Stimulated activated CD4-positive, alpha-beta T cell treated with anti-CD3 and anti-CD28 coated beads, Interleukin-4, amount 100 ng/mL, for 24 hours (primary cell): ENCODE data around the gene ABCC11.

ENCODE experiments used
- DNase-seq: peaks from one replicate; pipeline ENCODE4 v3.0.0-alpha.2; 2020

Gene ABCC11

DNA sequence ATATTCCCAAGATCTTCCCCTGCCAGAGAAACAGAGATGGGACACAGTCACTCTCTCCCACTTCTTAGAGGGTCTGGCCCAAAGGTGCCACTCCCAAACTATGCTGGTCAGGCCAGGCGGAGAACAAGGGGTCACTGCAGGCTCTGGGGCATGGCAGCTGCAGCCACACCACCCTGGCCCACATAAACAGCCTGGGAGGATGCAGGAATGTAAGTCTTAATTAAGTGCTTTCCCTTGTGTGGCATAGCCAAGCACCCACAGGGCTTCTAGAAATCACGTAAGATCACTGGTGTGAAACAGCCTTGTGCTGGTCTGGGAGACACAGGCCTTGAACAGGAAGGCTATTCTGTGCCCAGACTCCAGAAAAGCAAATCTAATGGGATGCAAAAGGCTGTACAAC, 123.1 kb downstream of the ABCC11 start:
- no peak for DNase-seq

GRCh38 chr16:48123104-48123788, 124.1 kb downstream of the ABCC11 start:
- DNase-seq, result peak; percentile 80

GRCh38 chr16:48121276-48121675, 126.1 kb downstream of the ABCC11 start:
- DNase-seq, result no peak

GRCh38 chr16:48118841-48119240, 128.5 kb downstream of the ABCC11 start:
- no peak for DNase-seq

- peak; percentile 59 for DNase-seq
Observed at GRCh38 chr16:48117217-48118105, 129.9 kb downstream of the ABCC11 start.
